ENCODE data around the gene SH2B2.

The SH2B2 gene

GRCh38 chr7:102286237-102287110, at the start of gene SH2B2:
Gene SH2B2, plus strand, starts transcription at chr7:102286868. Its CDS starts 13,683 bp downstream, at chr7:102300551.
- DNase-seq: no peak

GRCh38 chr7:102239206-102239820, 47.4 kb upstream of the SH2B2 start:
- no peak for DNase-seq

GRCh38 chr7:102241431-102241830, 45.2 kb upstream of the SH2B2 start:
- no peak for DNase-seq

- no peak for DNase-seq
Observed at GRCh38 chr7:102244601-102245000, 42.1 kb upstream of the SH2B2 start.

- no peak for DNase-seq
Observed at GRCh38 chr7:102248081-102248455, 38.6 kb upstream of the SH2B2 start.

GRCh38 chr7:102248456-102249395, 37.9 kb upstream of the SH2B2 start:
- no peak for DNase-seq

- no peak for DNase-seq
Observed at GRCh38 chr7:102251531-102252365, 34.9 kb upstream of the SH2B2 start.

GRCh38 chr7:102252366-102252982, 34.2 kb upstream of the SH2B2 start:
- no peak for DNase-seq

GRCh38 chr7:102253066-102253972, 33.3 kb upstream of the SH2B2 start:
- no peak for DNase-seq

- no peak for DNase-seq
Observed at GRCh38 chr7:102253973-102254370, 32.7 kb upstream of the SH2B2 start.

- no peak for DNase-seq
Observed at GRCh38 chr7:102254521-102254920, 32.1 kb upstream of the SH2B2 start.

GRCh38 chr7:102255501-102255900, 31.2 kb upstream of the SH2B2 start:
- no peak for DNase-seq

GRCh38 chr7:102255916-102256315, 30.8 kb upstream of the SH2B2 start:
- DNase-seq: no peak

GRCh38 chr7:102258073-102258748, 28.5 kb upstream of the SH2B2 start:
- no peak for DNase-seq

GRCh38 chr7:102258749-102259107, 27.9 kb upstream of the SH2B2 start:
- DNase-seq: no peak

GRCh38 chr7:102260856-102261255, 25.8 kb upstream of the SH2B2 start:
- no peak for DNase-seq

- DNase-seq: no peak
Observed at GRCh38 chr7:102261451-102261850, 25.2 kb upstream of the SH2B2 start.

- no peak for DNase-seq
Observed at GRCh38 chr7:102262546-102262945, 24.1 kb upstream of the SH2B2 start.

GRCh38 chr7:102264367-102264891, 22.2 kb upstream of the SH2B2 start:
- DNase-seq: no peak

GRCh38 chr7:102266541-102266940, 20.1 kb upstream of the SH2B2 start:
- DNase-seq: no peak
